Stimulated activated CD4-positive, alpha-beta T cell treated with anti-CD3 and anti-CD28 coated beads, Interleukin-1b, Interleukin-23, amount 100 ng/mL, for 24 hours (primary cell): ENCODE measurements around the gene KCNH6.

Experiments used
- DNase-seq, 4 experiments: peaks; one replicate each; pipeline ENCODE4 v3.0.0-alpha.2; 2020; ENCODE audit warnings: low read depth in 4 of 4, low spot score in 1 of 4

The KCNH6 gene

DNA sequence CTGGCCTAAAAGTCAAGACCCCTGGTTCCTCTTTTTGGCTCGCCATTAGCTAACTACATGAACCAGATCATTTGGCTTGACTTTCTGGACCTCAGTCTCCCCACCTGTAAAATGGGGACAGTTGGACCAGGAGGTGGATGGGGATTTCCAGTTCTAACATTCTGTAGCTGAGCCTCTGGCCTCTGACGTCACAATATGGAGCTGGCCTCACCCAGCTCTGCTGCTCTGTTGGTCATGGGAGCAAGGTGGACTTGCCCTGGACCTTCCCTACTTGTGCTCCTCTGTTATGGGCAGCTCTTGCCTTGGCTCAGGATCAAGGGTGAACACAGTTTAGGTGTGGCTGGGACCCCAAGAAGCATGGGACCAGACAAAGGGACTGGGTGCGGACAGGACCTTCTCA lies 16.5 kb upstream of the KCNH6 start:
- no peak for DNase-seq

DNA sequence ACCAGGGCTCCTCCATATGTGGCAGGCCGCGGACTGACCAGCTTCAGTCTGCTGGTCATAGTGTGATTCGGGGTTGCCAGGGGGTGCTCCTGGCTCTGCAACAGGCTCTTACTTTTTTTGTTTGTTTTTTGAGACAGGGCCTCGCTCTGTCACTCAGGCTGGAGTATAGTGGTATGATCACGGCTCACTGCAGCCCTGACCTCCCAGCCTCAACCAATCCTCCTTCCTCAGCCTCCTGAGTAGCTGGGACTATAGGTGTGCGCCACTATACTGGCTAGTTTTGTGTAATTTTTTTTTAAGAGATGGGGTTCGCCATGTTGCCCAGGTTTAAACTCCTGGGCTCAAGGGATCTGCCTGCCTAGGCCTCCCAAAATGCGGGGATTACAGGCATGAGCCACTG lies 11.8 kb upstream of the KCNH6 start:
- no peak for DNase-seq

DNA sequence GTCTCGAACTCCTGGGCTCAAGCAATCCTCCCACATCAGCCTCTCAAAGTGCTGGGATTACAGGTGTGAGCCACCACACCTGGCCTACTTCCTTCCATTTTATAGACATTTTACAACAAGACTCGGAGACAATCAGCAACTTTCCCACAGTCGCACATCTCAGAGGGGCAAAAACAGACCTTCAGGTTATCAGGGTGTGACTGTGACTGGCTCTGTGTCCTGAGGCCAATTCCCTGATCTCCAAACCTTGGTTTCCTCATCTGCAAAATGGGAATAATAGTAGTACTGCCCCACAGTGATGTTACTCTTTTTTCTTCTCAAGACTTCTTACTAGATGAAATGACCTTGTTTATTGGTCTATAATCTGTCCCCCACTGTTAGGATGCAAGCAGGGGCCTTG lies 10.8 kb upstream of the KCNH6 start:
- no peak for DNase-seq

DNA sequence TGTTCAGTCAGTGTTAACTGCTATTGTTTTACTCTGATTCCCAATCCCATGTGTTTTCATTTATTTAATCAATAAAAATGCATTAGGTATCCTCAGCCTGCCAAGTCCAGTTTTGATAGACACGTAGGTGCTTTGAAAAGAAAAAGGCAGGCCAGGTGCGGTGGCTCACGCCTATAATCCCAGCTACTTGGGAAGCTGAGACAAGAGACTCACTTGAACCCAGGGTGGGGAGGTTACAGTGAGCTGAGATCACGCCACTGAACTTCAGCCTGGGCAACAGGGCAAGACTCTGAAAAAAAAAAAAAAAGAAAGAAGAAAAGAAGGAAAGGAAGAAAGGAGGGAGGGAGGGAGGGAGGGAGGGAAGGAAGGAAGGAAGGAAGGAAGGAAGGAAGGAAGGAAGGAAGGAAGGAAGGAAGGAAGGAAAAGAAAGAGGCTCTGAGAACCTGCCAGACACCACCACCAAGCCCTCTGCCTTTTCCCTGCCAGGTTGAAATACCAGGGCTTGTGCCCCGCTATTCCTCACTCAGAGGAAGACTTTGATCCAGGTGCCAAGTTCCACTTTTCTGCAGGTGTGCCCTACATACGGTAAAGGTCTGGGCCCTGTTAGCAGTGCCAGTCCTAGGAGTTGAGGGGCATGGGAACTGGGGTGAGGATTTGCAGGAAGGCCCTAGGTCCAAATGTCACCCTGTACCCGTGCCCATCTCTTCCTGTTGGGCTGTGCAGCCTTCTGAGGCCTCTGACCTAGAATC lies 10.1 kb upstream of the KCNH6 start:
- no peak for DNase-seq

DNA sequence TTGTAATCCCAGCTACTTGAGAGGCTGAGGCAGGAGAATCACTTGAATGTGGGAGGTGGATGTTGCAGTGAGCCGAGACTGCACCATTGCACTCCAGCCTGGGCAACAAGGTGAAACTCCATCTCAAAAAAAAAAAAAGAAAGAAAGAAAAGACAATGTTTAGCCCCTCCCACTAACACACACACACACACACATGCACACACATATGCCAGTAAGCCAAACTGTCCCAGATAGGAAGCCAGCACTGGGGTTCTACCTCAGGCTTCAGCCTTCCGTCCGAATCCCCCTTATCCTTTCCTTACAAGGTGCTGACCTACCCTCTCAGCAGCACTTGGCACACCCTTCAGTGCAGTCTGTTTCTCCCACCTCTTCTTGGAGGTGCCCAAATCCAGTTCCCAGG lies 8.7 kb upstream of the KCNH6 start:
- DNase-seq: no peak

DNA sequence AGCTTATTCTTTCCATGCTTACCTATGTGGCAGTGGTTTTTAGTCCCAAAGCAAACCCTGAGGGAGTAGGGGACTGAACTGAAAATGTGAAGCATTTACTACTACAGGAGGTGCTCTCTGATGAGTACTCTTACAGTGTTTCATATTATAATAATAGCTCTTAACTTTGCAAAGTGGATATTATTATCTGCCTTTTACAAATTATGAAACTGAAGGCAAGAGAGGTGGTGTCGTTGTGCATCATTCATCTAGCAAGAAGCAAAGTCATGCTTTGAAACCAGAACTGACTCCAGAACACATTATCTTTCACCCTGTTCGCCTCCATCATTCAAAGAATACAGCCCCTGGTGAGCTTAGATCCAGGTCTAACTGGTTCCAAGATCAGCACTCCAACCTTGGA lies 8.2 kb upstream of the KCNH6 start:
- no peak for DNase-seq

DNA sequence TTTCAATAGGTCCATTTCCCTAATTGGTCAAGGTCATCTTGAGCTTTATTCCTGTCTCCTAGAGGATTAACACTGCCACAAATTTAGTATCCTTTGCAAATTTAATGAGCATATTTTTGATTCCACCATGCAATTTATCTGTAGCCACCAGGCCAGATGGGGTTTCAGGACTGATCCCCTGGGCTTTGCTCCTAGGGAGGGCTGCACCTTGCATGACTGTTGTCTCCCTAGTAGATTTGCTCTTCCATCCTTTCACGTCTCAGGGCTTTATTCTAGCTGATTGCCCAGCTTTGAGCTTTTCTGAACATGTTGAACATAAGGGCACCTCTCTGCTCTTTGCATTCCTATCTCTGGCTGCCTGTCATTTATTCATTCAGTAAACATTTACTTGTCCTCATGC lies 7.7 kb upstream of the KCNH6 start:
- no peak for DNase-seq

DNA sequence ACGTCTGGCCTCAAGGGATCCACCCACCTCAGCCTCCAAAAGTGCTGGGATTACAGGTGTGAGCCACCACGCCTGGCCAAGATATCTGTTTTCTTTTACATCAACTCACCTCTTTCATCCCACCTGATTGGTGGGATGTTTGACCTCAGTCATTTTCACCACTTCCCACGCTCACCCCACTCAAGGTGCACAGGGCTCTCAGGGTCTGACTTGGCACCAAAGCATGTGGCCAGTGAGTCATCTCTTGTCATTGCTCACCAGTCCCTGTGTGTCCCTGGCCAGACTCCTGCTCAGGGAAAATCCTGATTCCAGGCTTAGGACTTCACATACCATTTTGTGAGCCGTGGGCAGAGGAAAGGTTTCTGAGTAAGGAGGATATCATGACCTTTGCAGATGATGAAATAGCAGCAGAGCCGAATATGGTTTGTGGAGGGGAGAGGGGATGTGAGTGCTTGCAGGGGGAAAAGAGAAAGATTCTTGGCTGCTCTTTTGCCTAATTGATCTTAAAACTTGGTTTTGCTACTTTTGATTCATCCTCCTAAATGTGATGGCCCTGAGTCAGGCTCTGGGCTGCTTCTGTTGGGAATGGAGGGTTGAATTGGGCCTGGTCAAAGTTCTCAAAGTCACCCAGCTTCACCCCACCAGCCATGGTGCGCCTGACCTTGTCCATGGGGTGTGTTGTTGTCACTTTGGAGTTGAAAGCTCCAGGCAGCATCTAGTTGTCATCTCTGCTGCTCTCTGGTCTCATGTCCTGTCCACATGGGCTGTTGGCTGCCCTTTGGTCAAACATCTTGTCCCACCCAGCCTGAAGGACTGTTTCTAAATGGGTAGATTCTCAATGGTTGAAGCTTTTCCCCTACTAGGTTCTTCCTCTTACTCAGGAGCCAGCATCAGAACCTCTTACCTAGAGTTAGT lies 6.0 kb upstream of the KCNH6 start:
- DNase-seq: no peak

DNA sequence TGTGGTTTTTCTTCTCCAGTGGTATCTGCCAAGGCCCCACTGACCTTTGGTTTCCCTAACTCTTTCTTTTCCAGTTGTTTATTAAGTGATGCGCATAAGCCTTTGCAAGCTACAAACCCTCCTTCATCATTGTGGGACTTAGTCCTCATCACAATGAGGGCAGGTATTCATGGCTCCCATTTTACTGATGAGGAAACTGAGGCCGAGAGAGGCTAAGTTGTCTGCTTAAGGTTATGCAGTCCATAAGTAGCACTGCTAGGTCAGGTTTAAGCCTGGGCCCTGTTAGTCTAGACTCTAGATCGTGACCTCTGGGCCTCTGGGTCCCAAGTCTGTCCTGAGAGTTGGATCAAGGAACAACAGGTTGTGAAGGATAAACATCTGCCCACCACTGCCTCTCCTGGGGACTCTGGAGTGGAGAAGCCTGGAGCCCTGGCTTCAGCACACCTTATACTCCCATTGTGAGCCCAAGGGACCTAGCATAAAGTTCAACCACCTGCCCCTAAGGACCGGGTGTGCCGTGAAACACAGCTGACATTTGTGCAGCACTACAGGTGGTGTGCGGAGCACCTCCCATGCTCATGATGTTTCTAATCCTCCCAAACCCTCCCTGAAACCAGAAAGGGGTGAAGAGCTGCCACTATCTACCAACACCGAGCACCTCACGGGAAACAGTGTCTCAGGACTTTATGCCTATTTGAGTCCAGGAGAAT lies 5.2 kb upstream of the KCNH6 start:
- DNase-seq: no peak

DNA sequence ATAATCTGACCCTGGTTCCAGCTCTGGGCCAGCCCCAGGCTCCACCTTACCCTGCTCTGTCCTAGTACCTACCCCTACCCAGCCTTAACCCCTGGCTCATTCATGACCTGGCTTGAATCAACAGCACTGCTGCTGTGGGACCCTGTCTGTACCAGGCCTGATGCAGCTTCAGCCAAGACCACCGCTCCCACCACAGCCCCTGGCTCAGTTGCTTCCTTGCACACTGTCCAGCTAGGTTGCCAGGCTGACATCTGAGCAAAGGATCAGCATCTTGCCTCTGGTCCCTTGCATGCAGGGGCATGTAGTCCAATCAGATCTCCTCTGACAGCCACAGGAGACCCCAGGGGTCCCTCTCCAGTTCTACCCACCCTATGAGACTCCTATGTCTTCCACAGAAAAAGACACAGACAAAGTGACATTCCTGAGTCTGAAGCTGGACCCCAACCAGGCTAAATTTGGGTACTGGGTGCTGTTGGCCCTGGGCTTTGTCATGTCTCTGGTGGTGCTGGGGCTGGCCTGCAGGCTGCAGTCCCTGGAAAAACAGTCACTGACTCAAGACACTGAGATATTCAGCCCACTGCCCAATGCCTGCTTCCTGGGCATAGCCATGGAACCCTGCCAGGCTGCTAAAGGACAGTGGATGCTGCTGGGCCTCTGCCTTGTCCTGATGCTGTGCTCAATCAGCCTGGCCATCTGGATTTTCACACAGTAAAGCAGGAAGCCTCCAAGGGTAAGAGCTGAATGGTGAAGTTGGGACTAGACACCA lies 3.9 kb upstream of the KCNH6 start:
- DNase-seq: no peak

DNA sequence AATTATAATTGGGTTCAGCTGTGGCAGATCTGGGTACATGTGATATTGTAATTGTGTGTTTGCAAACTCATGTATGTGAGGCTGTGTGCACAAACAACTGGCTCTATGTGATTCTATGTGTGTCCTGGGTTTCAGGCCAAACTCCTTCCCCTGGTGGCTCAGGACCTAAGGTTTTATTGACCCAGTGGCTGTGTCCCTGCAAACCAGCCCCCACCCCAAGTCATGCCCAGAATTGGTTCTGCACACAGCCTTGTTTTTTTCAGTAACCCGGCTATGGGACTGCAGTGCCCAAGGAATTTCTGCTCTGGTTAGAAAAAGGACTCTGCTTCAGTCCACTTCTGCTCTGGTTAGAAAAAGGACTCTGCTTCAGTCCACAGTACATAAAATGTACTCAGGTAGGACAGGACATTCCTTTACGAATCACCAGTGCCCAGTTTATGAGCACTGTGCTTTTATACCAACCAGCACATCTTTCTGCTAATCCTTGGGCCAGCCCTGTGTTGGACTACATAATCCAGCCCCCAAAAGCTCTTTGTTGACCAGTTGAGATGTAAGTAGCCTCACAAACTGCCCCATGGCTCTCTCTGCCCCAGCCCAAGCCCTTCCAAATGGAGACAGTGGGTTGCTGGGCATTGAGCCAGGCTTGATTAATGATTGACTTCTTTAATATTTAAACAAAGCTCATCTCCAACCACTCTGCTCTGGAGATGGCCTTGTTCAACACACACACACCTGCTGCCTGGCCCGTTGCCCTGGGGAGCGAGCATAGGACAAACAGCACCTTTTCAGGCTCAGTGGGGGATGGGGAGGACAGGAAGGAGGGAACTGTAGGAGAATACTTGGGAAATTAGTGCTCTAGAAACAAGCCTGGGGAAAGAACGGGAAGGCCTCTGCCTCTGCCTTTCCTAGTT lies 2.9 kb upstream of the KCNH6 start:
- no peak for DNase-seq

DNA sequence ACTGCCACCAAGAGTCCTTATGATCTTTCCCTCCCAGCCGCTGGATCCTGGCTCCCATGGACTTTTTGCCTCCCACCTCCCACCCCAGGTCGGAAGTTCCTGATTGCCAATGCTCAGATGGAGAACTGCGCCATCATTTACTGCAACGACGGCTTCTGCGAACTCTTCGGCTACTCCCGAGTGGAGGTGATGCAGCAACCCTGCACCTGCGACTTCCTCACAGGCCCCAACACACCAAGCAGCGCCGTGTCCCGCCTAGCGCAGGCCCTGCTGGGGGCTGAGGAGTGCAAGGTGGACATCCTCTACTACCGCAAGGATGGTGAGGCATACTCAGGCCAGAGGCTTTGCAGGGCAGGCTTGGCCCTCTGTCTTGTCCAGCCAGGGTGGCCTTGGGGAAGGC lies 893 bp downstream of the KCNH6 start:
- DNase-seq: no peak

DNA sequence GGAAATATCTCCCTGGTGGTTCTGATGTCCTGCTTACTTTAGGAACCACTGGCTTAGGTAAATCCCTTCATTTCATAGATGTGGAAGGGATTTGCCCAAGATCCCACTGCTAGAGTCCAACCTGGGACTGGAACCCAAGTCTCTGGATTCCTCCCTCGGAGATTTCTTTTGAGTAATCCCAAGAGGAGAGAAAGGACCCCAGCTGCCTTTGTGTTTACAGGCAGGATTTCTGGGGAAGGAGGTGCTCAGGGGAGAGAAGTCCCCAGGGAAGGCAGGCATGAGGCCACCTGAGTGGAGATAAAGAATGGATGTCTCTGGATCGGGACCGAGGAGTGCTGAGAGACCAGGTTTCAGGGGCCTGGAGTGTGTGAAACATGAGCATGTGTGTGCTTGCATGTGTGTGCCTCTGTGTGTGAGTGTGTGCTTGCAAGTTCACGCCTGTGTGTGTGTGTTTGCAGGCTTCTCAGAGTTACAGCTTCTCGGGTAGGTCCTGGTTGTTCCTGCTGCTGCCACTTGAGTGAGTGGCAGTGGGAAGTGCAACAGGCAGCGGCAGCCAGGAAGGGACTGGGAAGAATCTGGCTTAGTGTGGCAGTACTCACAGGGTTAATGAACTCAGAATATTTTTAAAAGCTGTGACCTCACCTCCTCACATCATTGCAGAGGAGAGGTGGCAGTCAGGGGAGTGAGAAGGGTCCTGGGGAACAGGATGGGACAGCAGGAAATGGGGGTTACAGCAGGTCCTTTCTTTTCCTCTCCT lies 2.2 kb downstream of the KCNH6 start:
- DNase-seq: no peak

DNA sequence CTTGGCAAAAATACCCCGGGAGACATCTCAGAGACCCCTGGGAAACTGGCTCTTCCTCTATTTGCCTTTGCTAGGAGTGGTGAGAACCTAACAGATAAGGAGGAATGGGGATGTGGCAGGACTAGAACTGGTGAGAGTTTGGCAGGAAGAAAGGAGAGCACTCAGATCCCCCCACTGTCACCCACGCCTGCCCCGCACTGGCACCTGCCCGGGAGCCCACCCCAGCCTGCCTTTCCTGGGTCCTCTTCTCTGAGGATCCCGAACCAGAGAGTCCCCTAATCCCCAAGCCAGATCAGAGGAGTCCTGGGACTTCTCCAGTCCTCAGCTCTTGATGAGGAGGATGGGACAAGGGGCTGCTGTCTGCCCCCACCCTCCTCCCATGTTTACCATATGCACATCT lies 3.7 kb downstream of the KCNH6 start:
- DNase-seq: no peak

DNA sequence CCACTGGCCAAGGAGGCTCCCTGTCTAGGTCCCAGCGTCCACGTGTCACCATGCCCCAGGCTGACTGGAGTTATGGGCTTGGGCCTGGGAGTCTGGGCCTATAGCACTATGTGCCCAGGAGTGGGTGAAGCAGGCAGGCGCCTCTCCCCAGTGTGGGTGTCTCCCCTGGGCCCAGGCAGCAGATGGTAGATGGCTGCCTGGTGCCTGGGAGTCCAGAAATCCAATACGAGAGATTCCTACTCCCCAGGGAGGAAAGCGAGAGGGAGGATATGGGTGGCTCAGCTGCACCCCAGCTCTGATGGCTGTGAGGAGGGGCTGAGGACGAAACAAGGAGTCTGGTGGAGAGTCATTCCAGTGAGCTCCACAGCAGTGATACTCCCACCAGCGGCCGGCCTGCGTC lies 5.0 kb downstream of the KCNH6 start:
- no peak for DNase-seq

DNA sequence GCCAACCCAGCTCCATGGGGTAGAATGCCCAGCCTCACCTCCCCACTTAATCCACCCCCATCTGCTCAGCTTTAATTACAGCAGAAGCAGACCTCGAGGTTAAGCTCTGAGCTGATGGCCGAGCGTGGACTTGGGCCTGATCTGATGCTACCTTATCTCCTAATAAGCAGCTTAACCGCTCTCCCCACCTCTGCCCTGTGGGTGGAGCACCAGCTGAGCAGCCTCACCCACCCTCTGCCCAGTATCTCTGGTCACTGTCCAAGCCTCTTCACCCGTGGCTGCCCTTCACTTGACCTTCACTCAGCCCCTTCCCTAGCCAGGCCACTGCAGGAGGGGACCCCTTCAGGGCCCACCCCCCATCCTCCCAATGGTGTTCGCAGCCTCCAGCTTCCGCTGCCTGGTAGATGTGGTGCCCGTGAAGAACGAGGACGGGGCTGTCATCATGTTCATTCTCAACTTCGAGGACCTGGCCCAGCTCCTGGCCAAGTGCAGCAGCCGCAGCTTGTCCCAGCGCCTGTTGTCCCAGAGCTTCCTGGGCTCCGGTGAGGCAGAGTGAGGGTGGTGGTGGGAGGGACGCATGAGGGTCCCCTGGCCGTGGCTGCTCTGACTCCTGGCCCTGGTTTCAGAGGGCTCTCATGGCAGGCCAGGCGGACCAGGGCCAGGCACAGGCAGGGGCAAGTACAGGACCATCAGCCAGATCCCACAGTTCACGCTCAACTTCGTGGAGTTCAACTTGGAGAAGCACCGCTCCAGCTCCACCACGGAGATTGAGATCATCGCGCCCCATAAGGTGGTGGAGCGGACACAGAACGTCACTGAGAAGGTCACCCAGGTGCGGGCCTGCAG lies 6.8 kb downstream of the KCNH6 start:
- DNase-seq: no peak

DNA sequence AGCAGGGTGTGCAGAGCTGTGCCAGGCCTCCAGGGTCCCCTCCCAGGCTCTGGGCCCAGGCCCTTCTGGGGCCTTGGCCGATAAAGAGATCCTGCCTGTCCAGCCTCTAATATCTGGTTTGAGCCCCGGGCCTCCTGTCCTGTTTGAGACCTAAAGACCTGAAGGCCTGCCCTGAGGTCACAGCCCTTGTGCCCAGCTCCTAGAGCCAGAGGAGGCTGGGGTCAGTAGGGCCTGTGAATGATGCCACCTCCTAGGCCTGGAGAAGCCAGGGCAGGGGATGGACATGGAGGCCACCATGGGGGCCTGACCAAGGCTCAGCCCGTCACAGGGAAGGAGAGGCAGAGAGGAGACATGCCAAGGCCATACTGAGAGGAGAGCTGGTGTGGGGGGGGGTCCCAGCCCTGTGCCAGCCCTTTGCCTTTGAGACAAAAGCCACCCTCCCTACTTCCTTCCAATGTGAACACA lies 7.4 kb downstream of the KCNH6 start:
- no peak for DNase-seq
